ENCODE results near the gene COL24A1.

Gene COL24A1

GRCh38 chr1:85846706-85847105, 309.9 kb downstream of the COL24A1 start:
- no peak overlapping the region for H3K18ac ChIP-seq (ENCODE audit: low read length)

GRCh38 chr1:85839459-85839858, 317.1 kb downstream of the COL24A1 start:
- Histone ChIP-seq H2AK5ac (ENCODE audit: low read depth, low read length) (no peak overlapping the region), H4K8ac (ENCODE audit: low read depth, low read length) (no peak overlapping the region), H3K27ac (replicated peaks; ENCODE audit: low read length) (no peak overlapping the region), H3K27me3 (ENCODE audit: control insufficient read depth in 3 of 3, insufficient read depth in 3 of 3, low read depth in 1 of 3, low read length in 3 of 3) (no peaks in the 10 kb centered on the region), H2AFZ (ENCODE audit: low read length) (no peak overlapping the region), H3K14ac (ENCODE audit: low read length) (no peak overlapping the region), H4K91ac (ENCODE audit: low read depth, low read length, poor library complexity) (no peak overlapping the region), H2BK5ac (ENCODE audit: low read length) (no peak overlapping the region), H3K4ac (ENCODE audit: low read length) (no peak overlapping the region), H3K23ac (ENCODE audit: low read depth, low read length, poor library complexity) (no peak overlapping the region), H3K4me3 (ENCODE audit: low read length in 2 of 2) (no peak overlapping the region), H2BK12ac (ENCODE audit: low read length) (no peak overlapping the region), H3K18ac (ENCODE audit: low read length) (no peak overlapping the region), H3K4me1 (ENCODE audit: control insufficient read depth in 2 of 2, insufficient read depth in 1 of 2, low read depth in 1 of 2, low read length in 2 of 2) (no peaks in the 10 kb centered on the region), H3K9me3 (replicated peaks in 1 of 2; ENCODE audit: control insufficient read depth in 2 of 2, insufficient read depth in 1 of 2, low read depth in 1 of 2, low read length in 2 of 2) (no peaks in the 10 kb centered on the region), H3K9ac (ENCODE audit: low read depth, low read length, poor library complexity) (no peak overlapping the region), H3K36me3 (replicated peaks in 1 of 2; ENCODE audit: control insufficient read depth in 2 of 2, insufficient read depth in 2 of 2, low read length in 2 of 2) (no peaks in the 10 kb centered on the region), H2BK120ac (ENCODE audit: low read depth, low read length) (no peak overlapping the region), H3K4me2 (ENCODE audit: insufficient read depth, low read length, poor library complexity, severe bottlenecking) (no peak overlapping the region), H3K79me1 (ENCODE audit: low read depth, low read length) (no peaks in the 10 kb centered on the region), H2BK15ac (ENCODE audit: low read length) (no peak overlapping the region)
- DNase-seq (ENCODE audit: low spot score), result no peak
- WGBS, 2 donors (ENCODE audit: extremely low coverage in 2 of 2, insufficient read length in 2 of 2, insufficient replicate concordance in 1 of 2), result no CpG with 5 or more reads among the region's 1 CpG

More at GRCh38 chr1:85846706-85847105, 309.9 kb downstream of the COL24A1 start:
- WGBS, 2 donors (ENCODE audit: extremely low coverage in 2 of 2, insufficient read length in 2 of 2, insufficient replicate concordance in 1 of 2), result no CpG with 5 or more reads among the region's 3 CpGs
- H2AK5ac ChIP-seq (ENCODE audit: low read depth, low read length), result no peak overlapping the region
- H3K14ac ChIP-seq (ENCODE audit: low read length), result no peak overlapping the region
- H2BK12ac ChIP-seq (ENCODE audit: low read length), result no peak overlapping the region
- no peak overlapping the region for H4K91ac ChIP-seq (ENCODE audit: low read depth, low read length, poor library complexity)
- H2AFZ ChIP-seq (ENCODE audit: low read length), result no peak overlapping the region
- no peak overlapping the region for H3K9ac ChIP-seq (ENCODE audit: low read depth, low read length, poor library complexity)
- no peak overlapping the region for H3K27ac ChIP-seq (replicated peaks; ENCODE audit: low read length)
- H2BK15ac ChIP-seq (ENCODE audit: low read length), result no peak overlapping the region
- no peak for DNase-seq (ENCODE audit: low spot score)
- H3K4me1 ChIP-seq (ENCODE audit: control insufficient read depth in 2 of 2, insufficient read depth in 1 of 2, low read depth in 1 of 2, low read length in 2 of 2), result no peaks in the 10 kb centered on the region
- H3K36me3 ChIP-seq (replicated peaks in 1 of 2; ENCODE audit: control insufficient read depth in 2 of 2, insufficient read depth in 2 of 2, low read length in 2 of 2), result no peaks in the 10 kb centered on the region
- no peaks in the 10 kb centered on the region for H3K27me3 ChIP-seq (ENCODE audit: control insufficient read depth in 3 of 3, insufficient read depth in 3 of 3, low read depth in 1 of 3, low read length in 3 of 3)
- no peak overlapping the region for H3K4me3 ChIP-seq (ENCODE audit: low read length in 2 of 2)
- H3K9me3 ChIP-seq (replicated peaks in 1 of 2; ENCODE audit: control insufficient read depth in 2 of 2, insufficient read depth in 1 of 2, low read depth in 1 of 2, low read length in 2 of 2), result no peaks in the 10 kb centered on the region
- H2BK120ac ChIP-seq (ENCODE audit: low read depth, low read length), result no peak overlapping the region
- H2BK5ac ChIP-seq (ENCODE audit: low read length), result no peak overlapping the region
- no peak overlapping the region for H3K4ac ChIP-seq (ENCODE audit: low read length)
- no peaks in the 10 kb centered on the region for H3K79me1 ChIP-seq (ENCODE audit: low read depth, low read length)
- H4K8ac ChIP-seq (ENCODE audit: low read depth, low read length), result no peak overlapping the region
- no peak overlapping the region for H3K4me2 ChIP-seq (ENCODE audit: insufficient read depth, low read length, poor library complexity, severe bottlenecking)
- H3K23ac ChIP-seq (ENCODE audit: low read depth, low read length, poor library complexity), result no peak overlapping the region

GRCh38 chr1:85838238-85838637, 318.3 kb downstream of the COL24A1 start:
- Histone ChIP-seq H3K9ac (ENCODE audit: low read depth, low read length, poor library complexity) (no peak overlapping the region), H3K14ac (ENCODE audit: low read length) (no peak overlapping the region), H3K79me1 (ENCODE audit: low read depth, low read length) (no peaks in the 10 kb centered on the region), H3K4ac (ENCODE audit: low read length) (no peak overlapping the region), H2BK15ac (ENCODE audit: low read length) (no peak overlapping the region), H4K91ac (ENCODE audit: low read depth, low read length, poor library complexity) (no peak overlapping the region), H3K9me3 (replicated peaks in 1 of 2; ENCODE audit: control insufficient read depth in 2 of 2, insufficient read depth in 1 of 2, low read depth in 1 of 2, low read length in 2 of 2) (no peaks in the 10 kb centered on the region), H3K36me3 (replicated peaks in 1 of 2; ENCODE audit: control insufficient read depth in 2 of 2, insufficient read depth in 2 of 2, low read length in 2 of 2) (no peaks in the 10 kb centered on the region), H2BK120ac (ENCODE audit: low read depth, low read length) (no peak overlapping the region), H2AK5ac (ENCODE audit: low read depth, low read length) (no peak overlapping the region), H2AFZ (ENCODE audit: low read length) (no peak overlapping the region), H3K23ac (ENCODE audit: low read depth, low read length, poor library complexity) (no peak overlapping the region), H3K4me2 (ENCODE audit: insufficient read depth, low read length, poor library complexity, severe bottlenecking) (no peak overlapping the region), H2BK5ac (ENCODE audit: low read length) (no peak overlapping the region), H3K4me1 (ENCODE audit: control insufficient read depth in 2 of 2, insufficient read depth in 1 of 2, low read depth in 1 of 2, low read length in 2 of 2) (no peaks in the 10 kb centered on the region), H3K27me3 (ENCODE audit: control insufficient read depth in 3 of 3, insufficient read depth in 3 of 3, low read depth in 1 of 3, low read length in 3 of 3) (no peaks in the 10 kb centered on the region), H3K18ac (ENCODE audit: low read length) (no peak overlapping the region), H3K27ac (replicated peaks; ENCODE audit: low read length) (no peak overlapping the region), H3K4me3 (ENCODE audit: low read length in 2 of 2) (no peak overlapping the region), H2BK12ac (ENCODE audit: low read length) (no peak overlapping the region), H4K8ac (ENCODE audit: low read depth, low read length) (no peak overlapping the region)
- DNase-seq (ENCODE audit: low spot score), result no peak
- WGBS, 2 donors (ENCODE audit: extremely low coverage in 2 of 2, insufficient read length in 2 of 2, insufficient replicate concordance in 1 of 2), result no CpG with 5 or more reads among the region's 2 CpGs

GRCh38 chr1:85836736-85837135, 319.8 kb downstream of the COL24A1 start:
- H3K4ac ChIP-seq (ENCODE audit: low read length), result no peak overlapping the region
- H3K23ac ChIP-seq (ENCODE audit: low read depth, low read length, poor library complexity), result no peak overlapping the region
- no peaks in the 10 kb centered on the region for H3K9me3 ChIP-seq (replicated peaks in 1 of 2; ENCODE audit: control insufficient read depth in 2 of 2, insufficient read depth in 1 of 2, low read depth in 1 of 2, low read length in 2 of 2)
- H3K4me3 ChIP-seq (ENCODE audit: low read length in 2 of 2), result no peak overlapping the region
- H2BK15ac ChIP-seq (ENCODE audit: low read length), result no peak overlapping the region
- H2AFZ ChIP-seq (ENCODE audit: low read length), result no peak overlapping the region
- no peaks in the 10 kb centered on the region for H3K79me1 ChIP-seq (ENCODE audit: low read depth, low read length)
- H2BK5ac ChIP-seq (ENCODE audit: low read length), result no peak overlapping the region
- no peak for DNase-seq (ENCODE audit: low spot score)
- no peak overlapping the region for H3K27ac ChIP-seq (replicated peaks; ENCODE audit: low read length)
- H3K27me3 ChIP-seq (ENCODE audit: control insufficient read depth in 3 of 3, insufficient read depth in 3 of 3, low read depth in 1 of 3, low read length in 3 of 3), result no peaks in the 10 kb centered on the region
- WGBS, 2 donors (ENCODE audit: extremely low coverage in 2 of 2, insufficient read length in 2 of 2, insufficient replicate concordance in 1 of 2), result no CpG with 5 or more reads among the region's 4 CpGs
- no peak overlapping the region for H2BK12ac ChIP-seq (ENCODE audit: low read length)
- no peak overlapping the region for H2BK120ac ChIP-seq (ENCODE audit: low read depth, low read length)
- H3K9ac ChIP-seq (ENCODE audit: low read depth, low read length, poor library complexity), result no peak overlapping the region
- no peak overlapping the region for H3K18ac ChIP-seq (ENCODE audit: low read length)
- no peak overlapping the region for H4K91ac ChIP-seq (ENCODE audit: low read depth, low read length, poor library complexity)
- H4K8ac ChIP-seq (ENCODE audit: low read depth, low read length), result no peak overlapping the region
- H3K14ac ChIP-seq (ENCODE audit: low read length), result no peak overlapping the region
- H2AK5ac ChIP-seq (ENCODE audit: low read depth, low read length), result no peak overlapping the region
- H3K4me1 ChIP-seq (ENCODE audit: control insufficient read depth in 2 of 2, insufficient read depth in 1 of 2, low read depth in 1 of 2, low read length in 2 of 2), result no peaks in the 10 kb centered on the region
- H3K36me3 ChIP-seq (replicated peaks in 1 of 2; ENCODE audit: control insufficient read depth in 2 of 2, insufficient read depth in 2 of 2, low read length in 2 of 2), result no peaks in the 10 kb centered on the region
- no peak overlapping the region for H3K4me2 ChIP-seq (ENCODE audit: insufficient read depth, low read length, poor library complexity, severe bottlenecking)
